Keratinocyte (primary cell): ENCODE measurements around the gene HGFAC. TPM values are rescaled to one million over a fixed set of nuclear protein-coding genes. Genes with fewer than 3 reads are reported as not detected.

ENCODE experiments used
- DNase-seq: peaks from one replicate; pipeline ENCODE4 v3.0.0-alpha.2; 2011; ENCODE audit warnings: low read depth, missing footprints, low spot score
- FAIRE-seq: peaks from 2 replicates; lab custom pipeline; 2011; peaks lifted over from hg19 to GRCh38; lab: Jason Lieb, UNC
- H2AFZ ChIP-seq: 2 replicates; pipeline ENCODE4 v1.6.0; 2012; ENCODE audit warnings: low read length, control low read depth, inconsistent platforms; ENCODE audit not compliant: control insufficient read depth
- H3K27ac ChIP-seq: 2 replicates; pipeline ENCODE4 v1.5.1; 2011; ENCODE audit warnings: low read length; ENCODE audit not compliant: control insufficient read depth, insufficient read depth
- H3K27me3 ChIP-seq: 3 replicates; pipeline ENCODE4 v1.6.0; 2011; ENCODE audit warnings: low read length; ENCODE audit not compliant: control insufficient read depth, insufficient read depth; ENCODE audit errors: extremely low read depth
- H3K36me3 ChIP-seq, 2 experiments: 2 replicates in 1 of 2; 3 replicates in 1 of 2; pipeline ENCODE4 v1.5.1; 2011; ENCODE audit warnings: low read length in 2 of 2, mild to moderate bottlenecking in 1 of 2; ENCODE audit not compliant: control insufficient read depth in 2 of 2, insufficient read depth in 2 of 2; ENCODE audit errors: extremely low read depth in 1 of 2
- H3K4me1 ChIP-seq: 3 replicates; pipeline ENCODE4 v1.5.1; 2011; ENCODE audit warnings: low read length; ENCODE audit not compliant: control insufficient read depth, insufficient read depth; ENCODE audit errors: extremely low read depth
- H3K4me2 ChIP-seq: 3 replicates; pipeline ENCODE4 v1.6.0; 2011; ENCODE audit warnings: low read depth, low read length; ENCODE audit not compliant: control insufficient read depth, insufficient read depth; ENCODE audit errors: extremely low read depth
- H3K4me3 ChIP-seq, 3 experiments: fragments of 200-600 bp in 1 of 3; sonication (generic) in 1 of 3; 2 replicates in 2 of 3; 3 replicates in 1 of 3; pipeline ENCODE4 v1.5.1; 2011 to 2016; ENCODE audit warnings: low read length in 3 of 3, mild to moderate bottlenecking in 3 of 3, control low read depth in 2 of 3, inconsistent platforms in 1 of 3, low read depth in 1 of 3, mixed read lengths in 1 of 3, mixed run types in 1 of 3, moderate library complexity in 1 of 3; ENCODE audit not compliant: control insufficient read depth in 2 of 3, insufficient read depth in 2 of 3; ENCODE audit errors: extremely low read depth in 1 of 3
- H3K79me2 ChIP-seq: 2 replicates; pipeline ENCODE4 v1.6.0; 2012; ENCODE audit warnings: low read length; ENCODE audit not compliant: control insufficient read depth, insufficient read depth
- H3K9ac ChIP-seq: 3 replicates; pipeline ENCODE4 v1.6.0; 2011; ENCODE audit warnings: low read length; ENCODE audit not compliant: control insufficient read depth, insufficient read depth; ENCODE audit errors: extremely low read depth
- H3K9me1 ChIP-seq: 3 replicates; pipeline ENCODE4 v1.6.0; 2011; ENCODE audit warnings: low read length; ENCODE audit not compliant: control insufficient read depth, insufficient read depth; ENCODE audit errors: extremely low read depth
- H3K9me3 ChIP-seq: 2 replicates; pipeline ENCODE4 v1.5.1; 2012; ENCODE audit warnings: low read depth, low read length; ENCODE audit not compliant: control insufficient read depth
- H4K20me1 ChIP-seq: 3 replicates; pipeline ENCODE4 v1.6.0; 2011; ENCODE audit warnings: low read length; ENCODE audit not compliant: control insufficient read depth, insufficient read depth; ENCODE audit errors: extremely low read depth
- CTCF ChIP-seq, 3 experiments: IDR thresholded peaks in 1 of 3; conservative IDR thresholded peaks in 1 of 3; optimal IDR thresholded peaks in 1 of 3; 2 replicates in 2 of 3; 3 replicates in 1 of 3; pipeline versions ENCODE3 to v1.5.1; 2011; ENCODE audit warnings: low read length in 3 of 3, mild to moderate bottlenecking in 3 of 3, moderate library complexity in 2 of 3, control low read depth in 1 of 3, inconsistent platforms in 1 of 3; ENCODE audit not compliant: insufficient read depth in 2 of 3; ENCODE audit errors: extremely low read depth in 1 of 3
- EZH2 ChIP-seq: IDR thresholded peaks from one replicate; pipeline ENCODE4 v1.6.1; 2012; ENCODE audit warnings: inconsistent platforms, mild to moderate bottlenecking, low read length, moderate library complexity
- dilution Hi-C: fragments of 300-500 bp; cut with MboI; formaldehyde crosslinking; loops from one replicate; pipeline ENCODE4 v1.7.0; 2020; ENCODE audit warnings: low sequenced_read_pairs; ENCODE audit not compliant: extremely low pct_ligation_motif_present
- polyA plus RNA-seq, 5 experiments: library from polyadenylated mRNA; depleted of rRNA in 3 of 5; stranded (reverse) in 3 of 5; stranded (forward) in 1 of 5; unstranded in 1 of 5; fragments of >200 nt; gene quantifications; 1 replicate in 1 of 5; 2 replicates in 3 of 5; 3 replicates in 1 of 5; pipeline versions ENCODE4 v1.2.1 to v1.2.3, GENCODE V29; 2011 to 2012; ENCODE audit warnings: missing spikeins in 2 of 5, low read depth in 1 of 5, low replicate concordance in 1 of 5

Gene HGFAC
- polyA plus RNA-seq, 1 donor (not counting 4 experiments of a cell fraction or from before 2014, with no cell fraction given) = not detected

GRCh38 chr4:3449574-3450534 lies 8.1 kb downstream of the HGFAC start:
- Histone ChIP-seq H3K9ac (no peak overlapping the region), H3K9me1 (no peaks in the 10 kb centered on the region), H3K36me3 (no peaks in the 10 kb centered on the region), H3K27me3 (no peaks in the 10 kb centered on the region), H3K79me2 (no peaks in the 10 kb centered on the region), H3K4me2 (no peak overlapping the region), H3K4me1 (peaks cover 3% of the 10 kb centered on the region), H3K9me3 (no peaks in the 10 kb centered on the region), H4K20me1 (no peaks in the 10 kb centered on the region), H3K27ac (no peak overlapping the region), H2AFZ (no peak overlapping the region), H3K4me3 (no peak overlapping the region)
- dilution Hi-C loops = no loop called here
- no peak for FAIRE-seq
- DNase-seq = no peak
- TF ChIP-seq CTCF (optimal IDR thresholded peaks at IDR 0.05 in 1 of 3, IDR thresholded peaks at IDR 0.05 in 1 of 3, conservative IDR thresholded peaks at IDR 0.05 in 1 of 3; ENCODE audit: extremely low read depth in 1 of 3, insufficient read depth in 2 of 3, low read length in 3 of 3) (no peak), EZH2 (no peak)

GRCh38 chr4:3450643-3451042 lies 8.9 kb downstream of the HGFAC start:
- FAIRE-seq = no peak
- Histone ChIP-seq H3K27ac (no peak overlapping the region), H3K36me3 (no peaks in the 10 kb centered on the region), H3K9me1 (no peaks in the 10 kb centered on the region), H3K27me3 (no peaks in the 10 kb centered on the region), H3K4me2 (no peak overlapping the region), H4K20me1 (no peaks in the 10 kb centered on the region), H3K9ac (no peak overlapping the region), H3K79me2 (no peaks in the 10 kb centered on the region), H3K4me1 (peaks cover 3% of the 10 kb centered on the region), H3K4me3 (no peak overlapping the region), H3K9me3 (no peaks in the 10 kb centered on the region), H2AFZ (no peak overlapping the region)
- DNase-seq = no peak
- dilution Hi-C loops = no loop called here
- no peak for TF ChIP-seq EZH2
- TF ChIP-seq CTCF (optimal IDR thresholded peaks at IDR 0.05 in 1 of 3, IDR thresholded peaks at IDR 0.05 in 1 of 3, conservative IDR thresholded peaks at IDR 0.05 in 1 of 3; ENCODE audit: extremely low read depth in 1 of 3, insufficient read depth in 2 of 3, low read length in 3 of 3) = no peak
